Measurements from ENCODE around the gene MMS22L. TPM values are rescaled to one million over a fixed set of nuclear protein-coding genes. Genes with fewer than 3 reads are reported as not detected.

MMS22L gene
- total RNA-seq, 1 donor from 2014 or later = 7.6 TPM

DNA sequence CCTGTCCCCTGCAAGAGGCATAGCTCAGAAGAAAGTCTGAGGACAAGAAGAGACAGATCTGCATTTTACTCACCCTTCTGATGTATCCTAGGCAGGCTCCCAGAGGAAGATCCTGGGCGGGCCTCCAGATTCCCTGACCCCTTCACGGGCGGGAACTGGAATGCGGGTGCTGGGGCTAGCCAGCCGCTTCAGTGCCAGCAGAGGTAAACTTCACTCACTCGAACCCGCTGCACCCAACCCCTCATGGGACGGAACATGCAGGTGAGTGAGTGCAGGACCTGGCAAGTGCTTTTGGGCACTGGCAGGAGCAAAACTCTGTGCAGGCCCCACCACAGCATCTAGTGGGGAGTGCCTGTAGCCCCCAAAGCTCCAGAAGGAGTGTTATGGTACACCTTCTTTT lies 171.8 kb downstream of the MMS22L start:
- Mint-ChIP-seq H3K36me3 (ENCODE audit: low read depth) (no peaks in the 10 kb centered on the region), H3K27me3 (ENCODE audit: low read depth) (no peaks in the 10 kb centered on the region), H3K4me1 (ENCODE audit: low read depth) (no peaks in the 10 kb centered on the region), H3K27ac (ENCODE audit: unreplicated experiment) (no peak overlapping the region), H3K4me3 (ENCODE audit: unreplicated experiment) (no peak overlapping the region), H3K9me3 (ENCODE audit: low read depth) (peaks cover 7% of the 10 kb centered on the region)
- TF ChIP-seq, protein P1, sequence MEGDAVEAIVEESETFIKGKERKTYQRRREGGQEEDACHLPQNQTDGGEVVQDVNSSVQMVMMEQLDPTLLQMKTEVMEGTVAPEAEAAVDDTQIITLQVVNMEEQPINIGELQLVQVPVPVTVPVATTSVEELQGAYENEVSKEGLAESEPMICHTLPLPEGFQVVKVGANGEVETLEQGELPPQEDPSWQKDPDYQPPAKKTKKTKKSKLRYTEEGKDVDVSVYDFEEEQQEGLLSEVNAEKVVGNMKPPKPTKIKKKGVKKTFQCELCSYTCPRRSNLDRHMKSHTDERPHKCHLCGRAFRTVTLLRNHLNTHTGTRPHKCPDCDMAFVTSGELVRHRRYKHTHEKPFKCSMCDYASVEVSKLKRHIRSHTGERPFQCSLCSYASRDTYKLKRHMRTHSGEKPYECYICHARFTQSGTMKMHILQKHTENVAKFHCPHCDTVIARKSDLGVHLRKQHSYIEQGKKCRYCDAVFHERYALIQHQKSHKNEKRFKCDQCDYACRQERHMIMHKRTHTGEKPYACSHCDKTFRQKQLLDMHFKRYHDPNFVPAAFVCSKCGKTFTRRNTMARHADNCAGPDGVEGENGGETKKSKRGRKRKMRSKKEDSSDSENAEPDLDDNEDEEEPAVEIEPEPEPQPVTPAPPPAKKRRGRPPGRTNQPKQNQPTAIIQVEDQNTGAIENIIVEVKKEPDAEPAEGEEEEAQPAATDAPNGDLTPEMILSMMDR (IDR thresholded peaks at IDR 0.05) = no peak
- DNase-seq (ENCODE audit: low spot score) = no peak

DNA sequence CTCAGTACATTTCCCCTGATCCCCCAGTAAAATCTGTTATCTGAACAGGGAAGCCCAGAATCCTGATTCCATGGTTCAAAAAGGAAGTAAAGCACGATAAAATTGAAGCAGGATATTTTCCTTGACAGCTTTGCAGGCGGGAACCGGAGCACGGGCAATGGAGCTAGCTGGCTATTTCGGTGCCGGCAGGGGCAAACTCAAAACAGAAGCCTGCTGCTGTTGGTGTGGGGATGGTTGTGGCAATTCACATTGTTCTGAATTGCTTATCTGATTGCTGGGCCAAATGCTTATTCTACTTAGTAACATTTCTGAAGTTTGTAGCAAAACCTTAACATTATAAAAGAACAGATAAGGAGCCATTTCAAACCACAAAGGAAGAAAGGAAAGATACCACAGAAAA lies 172.4 kb downstream of the MMS22L start:
- Mint-ChIP-seq H3K9me3 (ENCODE audit: low read depth) (peaks cover 7% of the 10 kb centered on the region), H3K27me3 (ENCODE audit: low read depth) (no peaks in the 10 kb centered on the region), H3K4me3 (ENCODE audit: unreplicated experiment) (no peak overlapping the region), H3K36me3 (ENCODE audit: low read depth) (no peaks in the 10 kb centered on the region), H3K27ac (ENCODE audit: unreplicated experiment) (no peak overlapping the region), H3K4me1 (ENCODE audit: low read depth) (no peaks in the 10 kb centered on the region)
- TF ChIP-seq, protein P1 (IDR thresholded peaks at IDR 0.05) = no peak
- DNase-seq (ENCODE audit: low spot score) = no peak

DNA sequence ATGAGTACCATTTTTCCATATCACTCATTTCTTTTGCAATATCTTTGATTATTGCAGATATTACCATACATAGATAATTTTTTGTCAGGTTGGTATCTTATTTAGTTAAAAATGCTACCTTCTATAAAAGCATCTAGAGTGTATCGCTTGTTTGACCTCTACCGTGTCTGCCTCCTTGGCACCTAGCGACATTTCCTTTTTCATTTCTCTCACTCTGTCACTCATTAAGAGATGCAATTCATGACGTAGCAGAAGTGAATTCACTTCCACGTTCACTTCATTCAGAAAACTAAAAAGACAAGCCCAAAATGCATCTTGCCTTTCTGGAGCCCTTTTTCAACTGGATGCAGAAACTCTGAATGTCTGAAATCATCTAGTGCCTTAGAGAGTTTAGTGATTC lies 172.9 kb downstream of the MMS22L start:
- TF ChIP-seq, protein P1 (IDR thresholded peaks at IDR 0.05) = no peak
- H3K9me3 Mint-ChIP-seq (ENCODE audit: low read depth) = peaks cover 7% of the 10 kb centered on the region
- no peaks in the 10 kb centered on the region for H3K4me1 Mint-ChIP-seq (ENCODE audit: low read depth)
- H3K27ac Mint-ChIP-seq (ENCODE audit: unreplicated experiment) = no peak overlapping the region
- H3K36me3 Mint-ChIP-seq (ENCODE audit: low read depth) = no peaks in the 10 kb centered on the region
- no peak for DNase-seq (ENCODE audit: low spot score)
- no peak overlapping the region for H3K4me3 Mint-ChIP-seq (ENCODE audit: unreplicated experiment)
- H3K27me3 Mint-ChIP-seq (ENCODE audit: low read depth) = peaks cover 3% of the 10 kb centered on the region

DNA sequence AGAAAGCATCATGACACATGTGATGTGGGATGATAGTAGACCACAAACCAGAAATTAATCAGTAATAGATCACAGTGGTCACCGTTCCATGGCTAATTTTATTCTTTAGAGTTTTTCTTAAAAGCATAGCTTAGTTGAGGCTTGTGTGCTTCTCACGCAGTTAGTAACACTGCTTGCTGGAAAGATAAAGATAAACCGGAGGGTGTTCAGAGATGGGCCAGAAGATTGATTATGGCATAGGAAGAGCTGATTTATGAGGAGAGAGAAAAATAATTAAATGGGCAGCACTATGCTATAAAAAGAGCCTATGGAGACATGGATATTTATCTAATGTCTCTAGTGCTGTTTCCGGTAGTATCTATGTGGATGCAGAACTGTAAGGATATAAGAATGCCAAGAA lies 173.6 kb downstream of the MMS22L start:
- DNase-seq (ENCODE audit: low spot score) = no peak
- H3K27ac Mint-ChIP-seq (ENCODE audit: unreplicated experiment) = no peak overlapping the region
- TF ChIP-seq, protein P1 (IDR thresholded peaks at IDR 0.05) = no peak
- no peak overlapping the region for H3K4me3 Mint-ChIP-seq (ENCODE audit: unreplicated experiment)
- no peaks in the 10 kb centered on the region for H3K36me3 Mint-ChIP-seq (ENCODE audit: low read depth)
- no peaks in the 10 kb centered on the region for H3K4me1 Mint-ChIP-seq (ENCODE audit: low read depth)
- H3K9me3 Mint-ChIP-seq (ENCODE audit: low read depth) = peaks cover 7% of the 10 kb centered on the region
- peaks cover 5% of the 10 kb centered on the region for H3K27me3 Mint-ChIP-seq (ENCODE audit: low read depth)

DNA sequence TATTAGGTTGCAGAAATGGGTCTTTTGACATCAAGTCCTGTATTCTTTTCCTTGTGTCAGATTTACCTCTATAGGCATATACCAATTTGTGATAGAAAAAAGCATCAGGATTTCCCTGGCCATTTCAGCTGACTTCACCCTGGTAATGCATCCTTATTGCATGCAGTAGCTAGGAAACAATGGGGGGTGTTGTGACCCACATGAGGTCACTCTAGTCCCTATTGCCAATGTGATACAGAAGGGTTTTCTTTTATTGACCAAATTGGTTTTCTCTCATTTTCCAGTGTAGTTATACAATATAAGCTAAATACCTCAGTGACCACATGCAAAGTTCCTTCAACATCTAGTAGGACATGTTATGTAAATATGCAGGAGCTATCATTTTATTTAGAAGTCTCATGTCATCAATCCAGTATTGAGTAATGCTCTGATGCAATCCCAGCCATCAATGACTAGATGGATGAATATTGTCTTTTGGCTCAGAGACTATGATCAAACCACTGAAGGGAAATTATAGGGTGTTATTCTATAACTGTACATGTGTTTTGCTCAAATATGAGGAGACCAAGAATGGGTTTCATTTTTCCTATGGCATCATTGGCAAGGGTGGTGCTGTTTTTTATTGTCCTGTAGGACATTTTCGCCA lies 180.7 kb downstream of the MMS22L start:
- TF ChIP-seq, protein P1 (IDR thresholded peaks at IDR 0.05) = no peak
- no peaks in the 10 kb centered on the region for H3K36me3 Mint-ChIP-seq (ENCODE audit: low read depth)
- no peaks in the 10 kb centered on the region for H3K9me3 Mint-ChIP-seq (ENCODE audit: low read depth)
- peaks cover 5% of the 10 kb centered on the region for H3K4me1 Mint-ChIP-seq (ENCODE audit: low read depth)
- DNase-seq (ENCODE audit: low spot score) = no peak
- no peak overlapping the region for H3K27ac Mint-ChIP-seq (ENCODE audit: unreplicated experiment)
- peaks cover 5% of the 10 kb centered on the region for H3K27me3 Mint-ChIP-seq (ENCODE audit: low read depth)
- no peak overlapping the region for H3K4me3 Mint-ChIP-seq (ENCODE audit: unreplicated experiment)
